B cell (primary cell): ENCODE data around the gene SPATA2. TPM values are rescaled to one million over a fixed set of nuclear protein-coding genes. Genes with fewer than 3 reads are reported as not detected.

Source experiments
- ATAC-seq: fragments of 200-7000 bp; cut with Tn5 transposase; one replicate; pipeline ENCODE4 v1.10.0; 2021; ENCODE audit warnings: low read depth, mild to moderate bottlenecking, moderate number of reproducible peaks, moderate library complexity
- CTCF ChIA-PET: fragments of 350-600 bp; sonication (Branson Sonifier 250); formaldehyde crosslinking; loops from one replicate; lab custom pipeline; 2021; ENCODE audit warnings: antibody characterized with exemption, inconsistent platforms; lab: Charles Lee
- POLR2A ChIA-PET: fragments of 350-600 bp; sonication (Branson Sonifier 250); formaldehyde crosslinking; loops from one replicate; lab custom pipeline; 2021; ENCODE audit warnings: antibody characterized with exemption; lab: Charles Lee
- DNase-seq: peaks from one replicate; pipeline ENCODE4 v3.0.0; 2013
- H2AFZ ChIP-seq: 2 replicates; pipeline ENCODE4 v1.6.1; 2012; ENCODE audit warnings: mild to moderate bottlenecking, low read depth, low read length; ENCODE audit not compliant: insufficient read depth, poor library complexity, severe bottlenecking
- H3K27ac ChIP-seq, 2 donors: 1 replicate in 1 of 2; 2 replicates in 1 of 2; pipeline ENCODE4 v1.5.1; 2012 to 2013; ENCODE audit warnings: low read length in 2 of 2, mild to moderate bottlenecking in 2 of 2, moderate library complexity in 1 of 2
- H3K27me3 ChIP-seq, 4 experiments: fragments of 200-600 bp in 1 of 4; sonication (generic) in 1 of 4; replicated peaks in 1 of 4; 1 replicate in 2 of 4; 2 replicates in 2 of 4; pipeline versions ENCODE4 v1.6.1 to v1.7.0; 2013 to 2016; ENCODE audit warnings: low read length in 3 of 4, mild to moderate bottlenecking in 2 of 4, mixed read lengths in 1 of 4, moderate library complexity in 1 of 4; ENCODE audit not compliant: insufficient read depth in 4 of 4, control insufficient read depth in 3 of 4; ENCODE audit errors: control extremely low read depth in 1 of 4
- H3K36me3 ChIP-seq, 2 experiments: replicated peaks in 1 of 2; 1 replicate in 1 of 2; 2 replicates in 1 of 2; pipeline versions ENCODE4 v1.6.1 to v1.7.1; 2013; ENCODE audit warnings: low read length in 1 of 2; ENCODE audit not compliant: insufficient read depth in 2 of 2, control insufficient read depth in 1 of 2; ENCODE audit errors: control extremely low read depth in 1 of 2, extremely low read depth in 1 of 2
- H3K4me1 ChIP-seq, 2 donors: fragments of 200-600 bp in 1 of 2; sonication (generic) in 1 of 2; 1 replicate in 1 of 2; 2 replicates in 1 of 2; pipeline versions ENCODE4 v1.5.1 to v1.6.1; 2013 to 2017; ENCODE audit warnings: low read length in 2 of 2; ENCODE audit not compliant: control insufficient read depth in 2 of 2, insufficient read depth in 2 of 2
- H3K4me2 ChIP-seq: replicated peaks from 2 replicates; pipeline ENCODE3; 2012; ENCODE audit warnings: mild to moderate bottlenecking, low read depth, low read length; ENCODE audit not compliant: poor library complexity, severe bottlenecking
- H3K4me3 ChIP-seq, 5 experiments: fragments of 200-600 bp in 1 of 5; sonication (generic) in 1 of 5; 1 replicate in 3 of 5; 2 replicates in 2 of 5; pipeline versions ENCODE4 v1.5.1 to v1.7.0; 2011 to 2016; ENCODE audit warnings: low read length in 4 of 5, mild to moderate bottlenecking in 4 of 5, low read depth in 2 of 5, control low read depth in 1 of 5, moderate library complexity in 1 of 5; ENCODE audit not compliant: insufficient read depth in 1 of 5; ENCODE audit errors: control extremely low read depth in 1 of 5, extremely low read depth in 1 of 5
- H3K79me2 ChIP-seq: fragments of 200-600 bp; sonication (generic); one replicate; pipeline ENCODE4 v1.6.0; 2016; ENCODE audit warnings: low read length; ENCODE audit not compliant: control insufficient read depth, insufficient read depth
- H3K9ac ChIP-seq: fragments of 200-600 bp; sonication (generic); 2 replicates; pipeline ENCODE4 v1.6.1; 2017; ENCODE audit warnings: mild to moderate bottlenecking, low read length, moderate library complexity
- H3K9me3 ChIP-seq, 3 donors: one replicate each; pipeline versions ENCODE4 v1.6.1 to v1.7.1; 2013; ENCODE audit warnings: low read length in 2 of 3; ENCODE audit not compliant: control insufficient read depth in 2 of 3, insufficient read depth in 1 of 3; ENCODE audit errors: control extremely low read depth in 1 of 3
- H4K20me1 ChIP-seq: 2 replicates; pipeline ENCODE4 v1.6.0; 2012; ENCODE audit warnings: mild to moderate bottlenecking, low read length; ENCODE audit not compliant: insufficient read depth, control insufficient read depth, poor library complexity, severe bottlenecking
- H3K27ac Mint-ChIP-seq: one replicate; pipeline ENCODE4 v1.8.0; 2021; ENCODE audit warnings: mixed read lengths
- H3K27me3 Mint-ChIP-seq: one replicate; pipeline ENCODE4 v1.8.0; 2021; ENCODE audit warnings: mixed read lengths
- H3K4me1 Mint-ChIP-seq: one replicate; pipeline ENCODE4 v1.8.0; 2021; ENCODE audit warnings: mixed read lengths
- H3K4me3 Mint-ChIP-seq: one replicate; pipeline ENCODE4 v1.8.0; 2021; ENCODE audit warnings: mixed read lengths
- H3K9me3 Mint-ChIP-seq: one replicate; pipeline ENCODE4 v1.8.0; 2022; ENCODE audit warnings: mixed read lengths; ENCODE audit not compliant: insufficient read depth
- EZH2 ChIP-seq: IDR thresholded peaks from 2 replicates; pipeline ENCODE4 v1.6.1; 2012; ENCODE audit warnings: borderline replicate concordance, low read depth, mild to moderate bottlenecking, moderate library complexity, low read length; ENCODE audit not compliant: insufficient read depth, poor library complexity, severe bottlenecking
- WGBS: methylation state at CpG from one replicate; pipeline ENCODE4 v1.1.5; 2013; ENCODE audit warnings: missing lambda C conversion rate; ENCODE audit not compliant: insufficient coverage; 5-methylcytosine and 5-hydroxymethylcytosine counted together
- intact Hi-C: fragments of 100-400 bp; cut with micrococcal nuclease; formaldehyde crosslinking; loops from one replicate; pipeline ENCODE4 v1.10.0; 2022
- polyA plus RNA-seq: library from polyadenylated mRNA; depleted of rRNA; stranded (reverse); fragments of >200 nt; gene quantifications from 2 replicates; pipeline ENCODE4 v1.2.3, GENCODE V29; 2012
- total RNA-seq, 2 donors: library from RNA; stranded (reverse); fragments of 120-200 nt in 1 of 2; gene quantifications; 1 replicate in 1 of 2; 2 replicates in 1 of 2; pipeline versions ENCODE4 v1.2.3 to v1.2.4, GENCODE V29; 2013 to 2022
- TF ChIP-seq, protein P1 (sequence below): fragments of 200-600 bp; IDR thresholded peaks from one replicate; pipeline ENCODE4 v1.8.0; 2022; ENCODE audit warnings: antibody characterized with exemption, mild to moderate bottlenecking

SPATA2 gene
- total and polyA plus RNA-seq, 2 donors (not counting 1 experiment from before 2014, with no cell fraction given): 10.7 to 20.0 TPM

- Histone ChIP-seq H3K27ac (peak overlapping the region; percentile 97 to 99), H3K79me2 (peaks cover 60% of the 10 kb centered on the region), H3K36me3 (no peaks in the 10 kb centered on the region), H3K9ac (peak overlapping the region; percentile 87), H3K4me3 (peak overlapping the region; percentile 79 to 96 (median 93)), H3K27me3 (no peaks in the 10 kb centered on the region), H4K20me1 (peaks cover 17% of the 10 kb centered on the region), H3K4me2 (peak overlapping the region; percentile 86), H3K9me3 (no peaks in the 10 kb centered on the region), H2AFZ (peak overlapping the region; percentile 92), H3K4me1 (peaks cover 12 to 26% of the 10 kb centered on the region in 2 donors)
- WGBS: under 1% methylated on average over 23 of the region's 23 CpGs
- H3K9me3 Mint-ChIP-seq: no peaks in the 10 kb centered on the region
- TF ChIP-seq, protein P1, sequence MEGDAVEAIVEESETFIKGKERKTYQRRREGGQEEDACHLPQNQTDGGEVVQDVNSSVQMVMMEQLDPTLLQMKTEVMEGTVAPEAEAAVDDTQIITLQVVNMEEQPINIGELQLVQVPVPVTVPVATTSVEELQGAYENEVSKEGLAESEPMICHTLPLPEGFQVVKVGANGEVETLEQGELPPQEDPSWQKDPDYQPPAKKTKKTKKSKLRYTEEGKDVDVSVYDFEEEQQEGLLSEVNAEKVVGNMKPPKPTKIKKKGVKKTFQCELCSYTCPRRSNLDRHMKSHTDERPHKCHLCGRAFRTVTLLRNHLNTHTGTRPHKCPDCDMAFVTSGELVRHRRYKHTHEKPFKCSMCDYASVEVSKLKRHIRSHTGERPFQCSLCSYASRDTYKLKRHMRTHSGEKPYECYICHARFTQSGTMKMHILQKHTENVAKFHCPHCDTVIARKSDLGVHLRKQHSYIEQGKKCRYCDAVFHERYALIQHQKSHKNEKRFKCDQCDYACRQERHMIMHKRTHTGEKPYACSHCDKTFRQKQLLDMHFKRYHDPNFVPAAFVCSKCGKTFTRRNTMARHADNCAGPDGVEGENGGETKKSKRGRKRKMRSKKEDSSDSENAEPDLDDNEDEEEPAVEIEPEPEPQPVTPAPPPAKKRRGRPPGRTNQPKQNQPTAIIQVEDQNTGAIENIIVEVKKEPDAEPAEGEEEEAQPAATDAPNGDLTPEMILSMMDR: peak; percentile 20
- TF ChIP-seq EZH2: no peak
- DNase-seq (no peak), ATAC-seq (peak; percentile 46)
- H3K4me3 Mint-ChIP-seq: peak overlapping the region; percentile 99
- no peaks in the 10 kb centered on the region for H3K27me3 Mint-ChIP-seq
- H3K4me1 Mint-ChIP-seq: peaks cover 31% of the 10 kb centered on the region
- ChIA-PET CTCF (interaction anchor here (1.2 to 2.3 kb wide), 3 partner anchors 21 to 156 kb away, joined by 3 to 6 read pairs (median 4); partner anchors contain the start of gene RNF114), POLR2A (interaction anchor here (0.6 kb wide), 1 partner anchor 120 kb away, joined by 4 read pairs; no protein-coding TSS in a partner anchor)
- H3K27ac Mint-ChIP-seq: peak overlapping the region; percentile 100
- intact Hi-C loops: loop anchor here (1.0 to 10.0 kb wide), 7 partner anchors 13 to 993 kb away; partner anchors contain the start of genes ARFGEF2, B4GALT5, PARD6B and RNF114
Observed at GRCh38 chr20:49915118-49915379, 280 bp downstream of the SPATA2 start.
